HG03066 (cell line): ENCODE results near the gene ADRA2A.

Experiments used
- ATAC-seq: cut with Tn5 transposase; IDR thresholded peaks from one replicate; pipeline ENCODE4 v1.9.1; 2021; ENCODE audit warnings: low read depth; ENCODE audit not compliant: unreplicated experiment

Gene ADRA2A

DNA sequence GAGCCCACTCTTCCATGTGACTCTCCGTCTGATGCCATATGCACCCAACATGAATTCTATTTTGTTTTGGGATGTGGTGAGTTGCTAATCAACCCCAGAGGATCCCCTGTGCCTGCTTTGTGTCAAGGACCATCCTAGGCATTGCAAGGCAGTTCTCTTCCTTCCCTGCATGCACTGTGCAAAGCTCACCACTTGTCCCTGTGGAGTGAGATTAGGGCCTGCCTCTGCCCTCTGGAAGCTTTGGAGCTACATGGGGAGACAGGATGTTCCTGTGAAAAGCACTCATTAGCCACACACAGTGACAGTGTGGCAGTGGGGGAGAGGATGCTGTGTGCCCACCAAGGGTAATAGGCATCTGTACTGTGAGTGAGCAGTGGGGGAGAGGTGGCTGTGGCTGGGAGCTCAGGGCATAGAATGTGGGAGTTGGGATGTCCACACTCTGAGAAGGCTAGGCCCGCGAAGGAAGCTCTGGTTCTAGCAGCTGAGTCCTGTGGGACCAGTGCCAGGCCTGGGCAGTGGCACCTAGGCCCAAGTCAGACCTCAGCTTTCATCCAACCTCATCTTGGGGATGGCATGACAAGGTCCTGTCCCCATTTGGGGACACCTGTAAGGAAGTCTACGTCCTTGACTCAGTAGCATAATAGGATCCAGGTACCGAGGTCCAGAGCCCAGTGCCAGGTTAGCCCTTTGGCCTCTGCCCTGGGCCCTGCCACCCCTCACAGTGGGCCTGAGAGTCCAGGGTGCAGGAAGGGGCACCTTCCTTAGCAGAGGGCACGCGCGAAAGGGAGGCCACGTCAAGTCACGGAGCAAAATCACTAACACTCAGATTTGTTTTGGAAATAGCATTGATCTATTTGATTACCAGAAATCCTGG lies 6.6 kb downstream of the ADRA2A start:
- no peak for ATAC-seq

DNA sequence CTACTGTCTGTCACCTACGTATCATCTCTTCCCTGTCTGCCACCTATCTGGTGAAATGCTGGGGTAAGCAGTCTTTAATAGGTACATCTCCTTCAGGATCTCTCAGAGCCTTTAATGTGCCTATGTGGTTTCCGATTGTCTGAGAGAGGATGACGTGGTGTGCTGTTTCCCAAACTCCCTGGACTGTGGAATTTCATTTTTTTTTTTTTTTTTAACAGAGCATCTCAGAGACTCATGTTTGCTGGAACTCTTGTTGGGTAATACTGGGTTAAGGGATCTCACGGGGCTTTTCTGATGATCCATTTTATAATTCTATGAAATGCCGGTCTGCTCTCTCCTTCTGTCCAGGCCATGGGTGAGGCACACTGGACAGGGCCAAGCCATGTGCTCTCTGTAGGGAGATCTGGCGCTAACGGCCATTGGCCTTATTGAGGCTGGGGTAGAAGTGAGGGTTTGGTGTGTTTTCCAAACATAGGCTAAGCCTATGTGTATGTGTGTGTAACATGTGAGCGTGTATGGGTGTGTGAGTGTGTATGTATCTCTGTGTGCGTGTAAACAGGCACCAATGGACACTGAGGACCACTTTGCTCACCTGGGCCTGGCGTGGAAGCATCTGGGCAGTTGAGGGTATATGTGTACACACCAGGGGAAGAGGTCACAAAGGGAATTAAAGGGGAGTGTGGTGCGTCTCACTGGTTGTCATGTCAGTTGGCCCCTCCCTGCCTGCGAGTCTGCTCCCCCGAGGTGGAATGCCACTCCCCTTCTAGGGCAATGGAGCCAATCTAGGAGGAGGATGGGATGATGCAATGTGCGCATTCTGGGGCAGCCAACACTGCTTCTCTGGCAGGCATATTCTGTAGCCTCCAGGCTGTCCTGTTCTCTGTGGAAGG lies 7.8 kb downstream of the ADRA2A start:
- ATAC-seq = no peak

DNA sequence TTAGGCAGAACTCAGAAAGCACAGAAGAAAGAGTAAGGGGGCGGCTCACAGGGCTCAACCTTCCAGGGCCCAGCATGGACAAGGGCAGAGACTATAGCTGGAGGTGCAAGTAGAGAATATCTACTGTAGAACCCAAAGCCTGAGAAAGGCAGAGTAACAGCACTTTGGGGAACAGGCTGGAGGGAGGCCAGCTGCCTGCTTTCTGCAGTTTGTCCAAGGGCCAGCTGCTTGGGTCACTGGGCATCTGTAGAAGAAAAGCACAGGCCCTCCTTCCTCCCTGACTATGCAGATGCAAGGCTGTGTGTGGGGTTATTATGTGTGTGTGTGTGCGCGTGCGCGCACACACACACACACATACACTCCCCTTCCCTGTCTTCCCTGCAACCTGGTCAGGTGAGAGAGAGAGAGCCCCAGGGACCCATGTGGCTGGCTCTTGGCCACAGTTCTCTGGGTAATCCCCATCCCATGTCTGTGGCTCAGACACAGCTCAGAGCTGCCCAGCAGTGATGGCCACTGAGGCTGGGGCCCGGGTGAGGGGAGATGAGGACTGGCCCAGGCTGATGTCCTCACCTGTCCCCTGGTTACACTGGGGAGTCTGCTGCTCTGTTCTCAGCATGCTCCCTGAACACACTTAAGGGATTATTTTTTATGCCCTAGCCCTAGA lies 9.0 kb downstream of the ADRA2A start:
- no peak for ATAC-seq

DNA sequence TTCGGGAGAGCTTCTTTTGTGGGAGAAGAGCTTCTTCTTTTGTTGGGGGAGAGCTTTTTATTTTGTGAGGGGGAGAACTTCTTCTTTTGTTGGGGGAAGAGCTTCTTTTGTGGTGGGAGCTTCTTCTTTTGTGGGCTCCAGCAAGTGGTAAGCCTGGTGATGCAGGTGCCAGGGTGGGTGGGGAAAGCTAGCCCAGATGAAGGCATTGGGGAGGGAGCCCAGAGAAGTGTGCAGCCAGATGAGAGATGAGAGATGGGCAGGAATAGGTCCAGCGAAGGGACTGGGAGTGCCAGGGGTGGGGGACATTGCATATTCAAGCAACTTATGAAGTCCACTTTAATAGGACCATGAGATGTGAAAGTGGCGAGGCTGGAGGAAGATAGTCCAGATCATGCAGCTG lies 9.7 kb downstream of the ADRA2A start:
- no peak for ATAC-seq

DNA sequence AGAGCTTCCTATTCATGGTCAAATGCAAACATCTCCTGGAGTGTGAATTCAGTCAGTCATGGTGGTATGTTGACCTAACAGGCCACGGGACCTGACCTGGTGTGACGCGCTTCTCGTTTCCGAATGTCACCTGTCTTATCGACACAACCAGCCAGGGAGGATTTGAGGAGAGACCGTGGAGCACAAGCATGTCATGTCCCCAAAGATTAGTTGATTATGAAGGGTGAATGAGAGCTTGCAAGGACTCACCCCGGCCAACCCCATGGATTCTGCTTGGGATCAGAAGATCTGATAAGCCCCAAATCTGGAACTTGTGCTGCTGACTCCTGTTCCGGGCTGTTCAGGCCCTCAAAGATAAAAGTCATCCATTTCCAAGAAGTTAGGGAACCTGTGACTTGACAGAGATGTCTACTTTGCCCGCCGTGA lies 10.5 kb downstream of the ADRA2A start:
- ATAC-seq = no peak

DNA sequence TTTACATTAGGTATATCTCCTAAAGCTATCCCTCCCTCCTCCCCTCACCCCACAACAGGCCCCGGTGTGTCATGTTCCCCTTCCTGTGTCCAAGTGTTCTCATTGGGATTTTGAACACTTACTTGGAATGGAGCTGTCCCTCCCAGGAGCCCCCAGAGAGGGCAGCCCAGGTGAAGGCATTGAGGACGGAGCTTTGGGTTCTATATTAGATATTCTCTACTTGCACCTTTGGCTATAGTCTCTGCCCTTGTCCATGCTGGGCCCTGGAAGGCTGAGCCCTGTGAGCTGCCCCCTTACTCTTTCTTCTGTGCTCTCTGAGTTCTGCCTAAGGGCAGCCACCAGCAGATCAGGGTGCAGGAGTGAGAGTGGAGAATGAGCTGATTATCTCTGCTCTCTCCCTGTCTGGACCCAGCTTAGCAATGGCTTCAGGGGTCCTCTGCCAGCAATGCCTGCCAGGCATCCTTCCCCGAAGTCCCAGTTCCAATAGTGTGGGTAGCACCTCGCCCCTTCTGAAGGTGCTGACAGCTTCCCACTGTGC lies 11.2 kb downstream of the ADRA2A start:
- ATAC-seq = no peak

DNA sequence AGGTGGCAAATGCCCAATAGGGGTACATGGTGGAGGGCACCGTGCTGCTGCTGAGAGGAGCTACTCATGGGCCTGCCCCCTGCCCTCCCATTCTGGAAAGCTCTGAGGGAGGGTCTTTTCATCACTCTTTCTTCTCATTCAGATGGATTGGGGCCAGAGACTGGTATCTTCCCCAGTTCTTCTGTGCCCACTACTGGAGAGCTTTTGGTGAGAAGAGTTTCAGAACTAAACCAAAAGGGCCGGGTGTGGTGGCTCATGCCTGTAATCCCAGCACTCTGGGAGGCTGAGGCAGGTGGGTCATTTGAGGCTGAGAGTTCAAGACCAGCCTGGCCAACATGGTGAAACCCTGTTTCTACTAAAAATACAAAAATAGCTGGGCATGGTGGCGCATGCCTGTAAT lies 12.5 kb downstream of the ADRA2A start:
- ATAC-seq = no peak

DNA sequence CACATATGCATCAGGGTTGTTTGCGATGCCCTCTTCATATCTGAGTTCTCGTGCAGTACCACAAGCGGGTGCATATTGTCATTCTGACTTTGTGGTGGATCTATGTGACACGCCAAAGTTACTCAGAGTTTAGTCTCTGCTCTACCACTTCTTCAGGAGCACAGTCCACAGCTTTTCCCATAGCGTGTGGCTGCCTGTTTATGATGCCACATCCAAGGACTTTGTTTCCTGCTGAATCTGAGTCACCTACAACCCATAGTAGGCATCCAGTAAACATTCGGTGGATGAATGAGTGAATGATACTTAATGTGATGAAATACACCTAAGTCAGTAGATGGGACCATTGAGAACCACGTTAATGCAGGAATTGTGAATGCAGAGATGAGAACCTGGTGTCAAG lies 15.0 kb downstream of the ADRA2A start:
- ATAC-seq = no peak

DNA sequence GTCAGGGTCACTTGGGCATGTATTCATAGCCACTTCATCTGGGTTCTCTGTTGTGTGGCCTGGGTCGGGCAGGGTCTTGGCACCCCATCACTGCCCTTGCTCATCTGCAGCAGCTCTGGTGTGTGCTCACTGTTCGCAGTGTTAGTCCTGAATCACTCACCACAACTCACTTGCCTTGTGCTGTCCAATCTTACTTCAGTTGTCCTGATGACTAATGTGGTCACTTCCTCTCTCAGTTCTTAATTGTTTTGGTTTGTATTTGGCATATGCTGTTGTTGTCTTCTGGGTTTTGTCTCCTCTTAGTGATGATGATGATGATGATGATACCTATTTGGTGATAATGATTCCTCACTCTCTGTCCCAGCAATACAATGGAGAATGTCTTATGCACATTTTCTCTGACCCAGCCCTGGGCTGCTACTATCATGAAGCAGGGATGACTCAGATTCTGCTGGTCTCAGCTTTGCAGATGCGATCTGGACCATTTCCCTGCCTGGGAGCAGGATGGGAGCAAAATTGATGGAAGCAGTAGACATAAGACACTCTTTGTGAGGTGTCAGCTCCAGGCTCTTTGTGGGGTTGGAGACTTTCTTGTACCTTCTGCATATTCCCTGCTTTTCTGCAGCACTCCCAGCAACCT lies 17.0 kb downstream of the ADRA2A start:
- no peak for ATAC-seq

DNA sequence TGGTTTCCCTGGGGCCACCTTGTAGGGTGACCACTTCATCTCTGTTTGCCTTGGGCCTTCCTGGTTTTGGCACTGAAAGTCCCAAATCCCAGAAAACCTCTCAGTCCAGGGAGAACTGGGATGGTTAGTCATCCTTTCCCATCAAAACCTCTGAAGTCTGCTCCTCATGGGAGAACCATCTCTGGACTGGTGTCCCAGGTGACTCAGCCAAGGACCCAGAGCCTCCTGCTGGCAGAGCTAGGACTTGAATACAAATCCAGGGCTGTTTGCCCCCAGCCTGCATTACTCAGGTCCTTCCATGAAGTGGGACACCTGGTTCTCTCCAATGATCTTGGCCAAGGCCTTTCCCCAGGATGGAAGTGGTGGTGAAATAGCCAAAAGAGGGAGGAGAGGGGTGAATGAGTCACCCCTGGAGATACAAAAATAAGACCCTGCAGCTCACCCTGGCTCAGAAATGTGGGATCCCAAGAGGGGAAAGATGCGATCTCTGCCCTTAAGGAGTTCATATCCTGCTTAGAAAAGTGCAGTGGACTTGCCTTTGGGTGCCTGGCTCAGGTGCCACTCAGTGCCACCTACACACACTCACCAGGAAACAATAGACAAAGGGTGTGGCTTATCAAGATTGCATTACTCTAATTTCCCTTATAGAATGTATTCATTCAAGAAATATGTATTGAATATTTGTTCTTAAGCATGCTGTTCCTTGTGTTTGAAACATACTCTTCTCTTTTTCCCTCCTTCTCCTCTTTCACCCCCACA lies 22.0 kb downstream of the ADRA2A start:
- ATAC-seq = no peak

DNA sequence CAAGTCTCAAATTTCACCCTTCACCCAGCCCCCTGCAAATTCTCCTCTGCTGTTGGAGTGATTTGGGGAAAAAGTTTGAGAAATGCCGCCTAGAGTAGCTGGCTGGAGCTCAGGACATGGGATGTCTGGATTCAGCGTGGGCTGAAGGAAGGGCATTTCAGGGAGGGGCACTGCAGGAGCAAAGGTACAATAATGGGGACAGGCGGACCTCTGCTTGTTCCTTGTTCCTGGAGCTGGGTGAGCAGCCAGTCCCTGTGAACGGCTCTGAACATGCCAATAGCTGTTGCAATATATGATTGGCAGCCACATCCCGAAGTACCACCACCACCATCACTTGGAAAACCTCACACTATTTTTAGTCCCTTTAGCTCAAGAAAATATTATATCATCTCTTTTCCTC lies 23.4 kb downstream of the ADRA2A start:
- no peak for ATAC-seq

DNA sequence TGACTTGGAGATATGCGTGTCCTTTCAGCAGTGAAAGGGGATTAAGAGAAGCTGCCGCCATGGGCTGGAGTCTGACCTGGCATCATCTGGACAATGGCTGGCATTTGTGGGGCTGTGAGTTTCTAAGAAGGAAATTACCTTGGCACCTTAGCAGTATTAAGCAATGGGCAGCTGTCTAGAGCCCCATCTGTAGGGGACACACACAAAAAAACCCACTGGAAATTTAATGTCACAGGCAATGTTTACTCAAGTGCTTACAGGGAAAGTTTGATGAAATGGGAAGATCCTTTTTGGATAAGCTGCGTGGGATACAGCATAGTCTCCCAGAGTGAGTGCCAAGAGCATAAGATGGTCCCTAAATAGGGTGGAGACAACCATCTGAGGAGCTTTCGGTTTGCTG lies 25.0 kb downstream of the ADRA2A start:
- no peak for ATAC-seq

DNA sequence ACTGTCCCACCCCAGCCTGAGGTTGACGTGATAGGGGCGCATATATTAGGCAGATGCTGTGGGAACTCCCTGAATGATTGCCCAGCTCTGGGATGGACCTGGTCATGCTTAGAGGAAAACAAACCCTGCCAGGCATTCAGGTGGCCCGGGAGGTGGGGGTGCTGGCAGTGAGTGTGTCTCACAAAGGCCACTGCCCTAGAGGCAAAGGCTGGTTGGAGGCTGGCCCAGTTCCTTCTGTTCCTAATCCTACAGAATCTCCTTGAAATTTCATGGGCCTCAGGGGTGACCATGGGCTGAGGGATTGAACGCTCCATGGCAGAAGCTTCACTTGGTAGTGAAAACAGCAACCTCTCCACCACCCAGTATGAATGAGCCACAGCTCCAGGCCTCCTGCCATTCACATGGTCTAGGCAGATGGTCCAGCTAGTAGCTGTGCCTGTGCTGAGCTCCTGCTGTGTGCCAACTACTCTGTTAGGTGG lies 25.6 kb downstream of the ADRA2A start:
- no peak for ATAC-seq

DNA sequence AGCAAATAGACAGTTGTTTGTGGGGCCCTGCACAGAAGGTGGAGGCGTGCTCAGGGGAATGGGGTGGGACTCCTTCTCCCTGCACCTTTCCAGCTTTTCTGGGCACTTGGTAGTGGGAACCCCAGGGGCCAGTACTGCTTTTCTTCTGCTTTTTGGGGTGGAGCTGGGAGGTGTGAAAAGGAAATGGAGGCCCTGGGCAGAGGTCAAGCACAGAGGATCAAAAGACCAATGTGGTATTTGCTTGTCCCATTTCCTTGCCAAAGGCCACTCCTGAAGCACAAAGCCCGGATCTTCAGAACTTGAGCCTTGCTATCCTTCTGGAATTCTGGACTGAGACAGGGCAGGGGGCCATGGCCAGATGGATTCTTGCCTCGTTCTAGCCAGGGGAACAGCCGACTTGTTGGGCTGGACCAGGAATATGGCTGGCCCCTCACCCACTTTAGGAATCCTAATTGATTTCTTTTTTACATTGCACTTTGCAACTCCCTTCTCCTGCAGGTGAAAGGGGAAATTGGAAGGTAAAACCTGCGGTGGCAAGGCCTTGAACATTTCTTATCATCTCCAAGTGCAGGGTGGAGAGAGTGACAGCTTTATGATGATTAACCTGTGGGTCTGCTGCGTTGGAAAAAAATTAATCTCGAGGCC lies 26.5 kb downstream of the ADRA2A start:
- no peak for ATAC-seq

DNA sequence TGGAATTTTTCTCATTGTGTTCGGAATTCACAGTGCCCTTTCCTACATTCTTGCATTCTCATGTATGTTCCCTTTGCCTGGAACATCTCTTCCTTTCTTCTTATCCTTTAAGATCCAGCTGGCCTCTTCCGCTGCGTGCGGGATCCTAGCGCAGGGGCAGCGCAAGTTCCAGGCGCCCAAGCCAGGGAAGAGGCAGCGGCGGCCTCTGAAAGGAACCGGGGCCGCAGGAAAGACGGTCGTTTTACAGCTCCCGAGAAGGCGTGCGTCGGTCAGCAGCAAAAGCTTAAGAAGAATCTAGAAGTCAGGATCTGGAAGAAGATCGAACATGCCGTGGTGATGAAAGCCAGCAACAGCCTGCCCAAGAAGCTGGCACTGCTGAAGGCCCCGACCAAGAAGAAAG lies 28.0 kb downstream of the ADRA2A start:
- ATAC-seq = no peak

DNA sequence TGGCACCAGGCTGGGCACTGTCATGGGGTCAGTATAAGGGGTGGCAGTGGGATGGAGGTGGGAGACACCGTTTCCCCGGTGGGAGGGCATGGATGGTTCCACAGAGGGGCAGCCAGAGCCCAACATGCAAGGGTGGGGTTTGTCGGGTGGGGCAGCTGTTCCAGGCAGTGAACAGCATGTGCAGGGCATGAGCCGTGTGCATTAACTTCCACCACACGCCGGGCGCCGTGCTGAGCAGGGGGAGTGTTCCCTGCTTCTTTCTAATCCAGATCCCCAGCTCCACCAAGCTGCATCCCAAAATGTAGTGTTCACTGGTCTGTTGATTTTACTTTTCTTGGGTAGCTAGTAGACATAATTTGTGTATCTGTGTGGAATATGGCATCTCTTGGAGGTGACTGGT lies 29.3 kb downstream of the ADRA2A start:
- no peak for ATAC-seq

DNA sequence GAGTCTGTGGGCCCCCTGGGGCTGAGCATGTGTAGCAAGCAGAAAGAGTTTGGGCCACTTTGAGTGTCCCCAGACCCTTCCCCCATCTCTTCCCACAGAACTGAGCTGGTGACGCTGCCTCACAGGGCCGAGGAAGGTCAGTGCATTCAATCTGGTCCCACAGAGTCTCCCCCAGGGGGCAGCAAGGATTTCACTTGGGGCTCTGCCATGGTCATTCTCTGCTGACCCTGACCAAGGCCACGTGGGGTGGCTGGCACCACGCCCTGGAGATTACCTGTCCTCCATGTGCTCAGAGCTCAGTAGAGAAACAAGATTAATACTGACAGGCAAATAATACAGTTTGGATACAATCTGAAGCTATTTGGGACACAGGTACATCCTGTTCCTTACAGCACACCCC lies 30.2 kb downstream of the ADRA2A start:
- no peak for ATAC-seq

DNA sequence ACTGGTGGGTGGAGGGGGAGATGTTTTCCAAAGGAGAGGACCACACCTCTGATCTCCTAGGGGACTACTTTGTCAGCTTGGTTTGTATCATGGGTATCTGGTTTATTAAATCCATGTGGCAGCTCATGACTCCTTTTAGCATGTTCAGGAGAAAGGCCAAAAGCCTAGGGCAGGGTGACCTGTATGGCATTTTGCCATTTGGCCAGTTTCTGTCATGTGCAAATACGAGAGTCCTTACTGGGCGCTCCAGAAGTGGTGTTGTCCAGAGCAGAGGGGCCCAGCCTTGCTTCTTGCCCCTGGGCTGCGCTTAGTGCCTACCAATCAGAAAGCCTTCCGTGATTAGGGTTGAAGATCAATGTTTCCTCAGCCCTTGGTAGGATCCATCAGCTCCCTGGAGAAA lies 31.0 kb downstream of the ADRA2A start:
- ATAC-seq = no peak

DNA sequence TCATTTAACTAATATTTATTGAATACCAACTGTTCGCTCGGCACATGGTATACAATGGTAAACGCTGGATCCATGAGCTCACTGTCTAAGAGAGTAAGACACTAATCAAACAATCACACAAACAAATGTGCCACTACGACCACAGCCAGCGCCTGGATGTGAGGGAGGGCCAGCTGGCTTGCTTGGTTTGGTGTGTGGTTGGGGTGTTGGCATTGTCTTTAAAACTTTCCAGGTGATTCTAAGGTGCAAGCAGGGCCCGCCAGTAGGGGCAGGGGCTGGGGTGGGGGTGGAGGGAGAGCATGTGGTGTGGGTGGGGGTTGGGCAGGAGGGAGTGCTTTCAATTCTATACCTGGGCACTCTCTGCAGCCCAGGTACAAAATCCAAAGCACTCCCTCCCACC lies 31.6 kb downstream of the ADRA2A start:
- no peak for ATAC-seq
